DMS53 treated with DMSO at 0.1 percent for 48 hours (cell line): ENCODE data around the gene YY1AP1.
A peak's percentile ranks its signal among the peaks of the same experiment; 100 is the strongest.
"Not testable (repeated sequence)": the region's sequence is repeated elsewhere in the genome, so short reads cannot be mapped to it uniquely, and the experiment has no call there.

ENCODE experiments used
- DNase-seq: peaks from one replicate; lab custom pipeline; 2025; ENCODE audit not compliant: unreplicated experiment; lab: John Stamatoyannopoulos, UW

The YY1AP1 gene, protein sequence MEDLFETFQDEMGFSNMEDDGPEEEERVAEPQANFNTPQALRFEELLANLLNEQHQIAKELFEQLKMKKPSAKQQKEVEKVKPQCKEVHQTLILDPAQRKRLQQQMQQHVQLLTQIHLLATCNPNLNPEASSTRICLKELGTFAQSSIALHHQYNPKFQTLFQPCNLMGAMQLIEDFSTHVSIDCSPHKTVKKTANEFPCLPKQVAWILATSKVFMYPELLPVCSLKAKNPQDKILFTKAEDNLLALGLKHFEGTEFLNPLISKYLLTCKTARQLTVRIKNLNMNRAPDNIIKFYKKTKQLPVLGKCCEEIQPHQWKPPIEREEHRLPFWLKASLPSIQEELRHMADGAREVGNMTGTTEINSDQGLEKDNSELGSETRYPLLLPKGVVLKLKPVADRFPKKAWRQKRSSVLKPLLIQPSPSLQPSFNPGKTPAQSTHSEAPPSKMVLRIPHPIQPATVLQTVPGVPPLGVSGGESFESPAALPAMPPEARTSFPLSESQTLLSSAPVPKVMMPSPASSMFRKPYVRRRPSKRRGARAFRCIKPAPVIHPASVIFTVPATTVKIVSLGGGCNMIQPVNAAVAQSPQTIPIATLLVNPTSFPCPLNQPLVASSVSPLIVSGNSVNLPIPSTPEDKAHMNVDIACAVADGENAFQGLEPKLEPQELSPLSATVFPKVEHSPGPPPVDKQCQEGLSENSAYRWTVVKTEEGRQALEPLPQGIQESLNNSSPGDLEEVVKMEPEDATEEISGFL

DNA sequence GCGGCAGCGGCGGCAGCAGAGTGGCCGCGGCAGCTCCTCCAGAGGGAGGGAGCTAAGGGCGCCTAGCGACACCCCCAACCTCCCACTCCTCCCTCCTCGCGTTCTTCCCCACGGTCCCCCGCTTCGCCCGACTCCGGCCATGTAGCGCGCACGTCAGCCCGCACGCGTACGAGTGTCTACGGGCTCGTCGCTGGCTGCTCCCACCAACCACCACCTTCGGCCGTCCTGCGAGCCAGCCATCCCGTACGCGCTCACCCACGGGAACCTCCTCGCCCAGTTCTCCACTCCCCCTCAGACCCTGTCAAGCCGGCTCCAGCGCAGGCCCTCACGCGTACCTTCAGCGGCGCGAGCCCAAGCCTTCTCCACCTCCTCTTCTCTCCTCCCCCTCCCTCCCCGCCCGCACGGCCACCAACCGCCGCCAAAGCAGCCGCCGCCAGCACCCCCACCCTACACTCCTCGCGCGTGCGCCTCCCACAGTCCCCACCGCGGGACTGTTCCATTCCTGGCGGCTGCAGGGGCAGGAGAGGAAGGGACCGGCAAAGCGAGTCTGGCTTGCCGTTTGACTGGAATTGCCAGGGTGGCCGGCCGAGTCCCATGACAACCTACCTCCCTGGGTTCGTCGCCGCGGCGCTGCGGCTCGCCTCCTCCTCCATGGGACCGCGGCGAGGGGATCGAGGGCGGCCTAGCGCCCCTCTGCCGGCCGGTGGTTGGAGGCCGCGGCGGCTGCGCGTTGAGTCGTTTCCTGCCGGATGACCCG, at the start of gene YY1AP1:
TSS of gene YY1AP1 (minus strand) at position 451 of the 757 bp plus-strand sequence. CDS start 8,338 bp downstream, outside the sequence.
- DNase-seq, result peak; percentile 76

DNA sequence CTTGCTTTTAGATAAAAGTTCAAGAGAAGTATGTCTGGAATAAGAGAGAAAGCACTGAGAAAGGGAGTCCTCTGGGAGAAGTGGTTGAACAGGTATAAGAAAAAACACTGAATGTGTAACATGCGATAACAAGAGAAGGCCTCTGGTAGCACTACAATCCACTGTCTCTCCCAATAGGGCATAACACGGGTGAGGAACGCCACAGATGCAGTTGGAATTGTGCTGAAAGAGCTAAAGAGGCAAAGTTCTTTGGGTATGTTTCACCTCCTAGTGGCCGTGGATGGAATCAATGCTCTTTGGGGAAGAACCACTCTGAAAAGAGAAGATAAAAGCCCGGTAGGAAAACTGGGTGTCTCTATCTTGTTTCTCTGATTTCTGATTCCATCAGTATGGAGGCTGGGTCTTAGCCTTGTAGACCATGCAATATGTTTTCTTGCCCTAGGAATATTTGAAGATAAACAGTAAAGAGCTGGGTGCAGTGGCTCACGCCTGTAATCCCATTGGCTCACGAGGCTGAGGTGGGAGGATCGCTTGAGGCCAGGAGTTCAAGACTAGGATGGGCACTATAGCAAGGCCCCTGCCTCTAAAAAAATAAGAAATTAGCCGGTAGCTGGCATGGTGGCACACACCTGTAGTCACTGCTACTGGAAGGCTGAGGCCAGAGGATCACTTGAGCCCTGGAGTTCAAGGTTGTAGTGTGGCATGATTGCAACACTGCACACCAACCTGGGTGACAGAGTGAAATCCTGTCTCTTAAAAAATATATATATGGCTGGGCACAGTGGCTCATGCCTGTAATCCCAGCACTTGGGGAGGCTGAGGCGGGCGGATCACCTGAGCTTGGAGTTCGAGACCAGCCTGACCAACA, 40.7 kb upstream of the YY1AP1 start:
- no peak for DNase-seq

DNA sequence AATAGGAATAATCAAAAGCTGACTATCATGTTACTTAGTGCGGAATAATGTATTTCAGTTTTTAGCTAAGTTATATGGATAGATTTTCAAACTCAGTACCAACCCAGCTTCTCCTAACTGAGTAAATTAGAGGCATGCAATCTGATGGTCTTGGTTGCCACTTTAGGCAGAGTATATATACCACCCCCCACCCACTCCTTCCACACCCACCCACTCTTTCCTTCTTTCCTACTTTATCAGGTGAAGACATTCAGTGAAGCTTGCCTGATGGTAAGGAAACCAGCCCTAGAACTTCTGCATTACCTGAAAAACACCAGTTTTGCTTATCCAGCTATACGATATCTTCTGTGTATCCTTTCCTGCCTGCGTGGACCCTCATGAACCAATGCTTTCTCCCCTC, 36.6 kb upstream of the YY1AP1 start:
- no peak for DNase-seq

DNA sequence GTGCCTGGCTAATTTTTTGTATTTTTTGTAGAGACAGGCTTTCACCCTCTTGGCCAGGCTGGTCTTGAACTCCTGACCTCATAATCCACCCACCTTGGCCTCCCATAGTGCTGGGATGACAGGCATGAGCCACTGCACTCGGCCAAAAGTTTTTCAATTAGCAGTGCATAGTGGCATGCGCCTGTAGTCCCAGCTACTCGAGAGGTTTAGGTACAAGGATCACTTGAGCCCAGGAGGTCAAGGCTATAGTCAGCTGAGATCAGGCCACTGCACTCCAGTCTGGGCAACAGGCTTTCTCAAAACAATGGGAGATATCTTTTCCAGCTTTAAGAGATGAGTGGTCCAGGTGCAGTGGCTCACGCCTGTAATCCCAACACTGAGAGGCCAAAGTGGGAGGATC, 31.1 kb upstream of the YY1AP1 start:
- no peak for DNase-seq

DNA sequence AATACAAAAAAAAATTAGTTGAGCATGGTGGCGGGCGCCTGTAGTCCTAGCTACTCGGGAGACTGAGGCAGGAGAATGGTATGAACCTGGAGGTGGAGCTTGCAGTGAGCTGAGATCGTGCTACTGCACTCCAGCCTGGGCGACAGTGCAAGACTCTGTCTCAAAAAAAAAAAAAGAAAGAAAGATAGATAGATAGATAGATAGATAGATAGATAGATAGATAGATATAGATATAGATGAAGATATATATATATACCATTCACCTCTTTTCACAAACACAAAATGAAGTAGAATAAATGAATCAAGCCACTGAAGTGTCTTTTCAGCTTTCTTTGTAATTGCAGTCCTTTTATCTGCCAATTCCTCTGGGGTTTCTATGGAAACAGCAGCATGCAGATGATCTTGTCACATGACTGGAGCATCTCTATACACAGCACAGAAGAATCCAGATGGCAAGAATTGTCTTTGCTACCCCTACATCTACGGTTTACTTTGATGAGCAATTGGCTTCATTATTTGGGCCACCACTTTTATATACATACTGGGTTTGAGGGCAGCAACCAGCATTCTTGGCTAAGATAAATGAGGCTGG, 30.0 kb upstream of the YY1AP1 start:
- DNase-seq, result not testable (repeated sequence)

DNA sequence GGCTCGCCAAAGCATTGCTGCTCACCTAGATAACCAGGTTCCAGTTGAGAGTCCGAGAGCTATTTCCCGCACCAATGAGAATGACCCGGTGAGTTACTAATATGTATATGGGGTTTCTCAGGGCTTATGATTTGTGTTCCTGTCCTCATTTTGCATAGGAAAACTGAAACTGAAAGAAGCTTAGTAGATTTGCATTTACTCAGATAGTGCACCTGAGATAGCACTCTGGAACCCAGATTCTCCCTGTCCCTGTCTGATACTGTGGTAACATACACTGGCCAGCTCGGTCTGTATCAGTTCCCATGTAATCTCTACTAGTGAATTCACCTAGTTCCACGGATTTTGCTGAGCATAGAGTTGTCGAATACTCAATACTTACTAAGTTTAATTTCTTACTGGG, 28.5 kb upstream of the YY1AP1 start:
- DNase-seq, result no peak

DNA sequence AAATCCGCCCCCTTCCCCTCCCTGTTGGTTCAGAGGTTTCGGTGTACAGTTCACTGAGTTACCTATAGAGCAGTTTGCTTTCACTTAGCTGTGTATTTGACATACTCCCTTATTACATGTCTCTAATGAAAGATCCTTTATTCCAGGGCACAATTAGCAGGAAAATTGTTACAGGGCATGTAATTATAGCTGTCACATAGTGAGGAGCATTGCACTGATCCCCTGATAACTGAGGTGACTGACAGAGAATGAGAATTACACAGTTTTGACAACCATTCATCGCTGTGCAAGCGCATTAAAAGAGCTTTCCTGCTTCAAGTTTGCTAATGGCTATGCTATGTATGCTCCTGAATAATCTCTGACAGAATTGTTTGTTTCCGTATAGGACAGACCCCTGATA, 27.2 kb upstream of the YY1AP1 start:
- DNase-seq, result no peak

DNA sequence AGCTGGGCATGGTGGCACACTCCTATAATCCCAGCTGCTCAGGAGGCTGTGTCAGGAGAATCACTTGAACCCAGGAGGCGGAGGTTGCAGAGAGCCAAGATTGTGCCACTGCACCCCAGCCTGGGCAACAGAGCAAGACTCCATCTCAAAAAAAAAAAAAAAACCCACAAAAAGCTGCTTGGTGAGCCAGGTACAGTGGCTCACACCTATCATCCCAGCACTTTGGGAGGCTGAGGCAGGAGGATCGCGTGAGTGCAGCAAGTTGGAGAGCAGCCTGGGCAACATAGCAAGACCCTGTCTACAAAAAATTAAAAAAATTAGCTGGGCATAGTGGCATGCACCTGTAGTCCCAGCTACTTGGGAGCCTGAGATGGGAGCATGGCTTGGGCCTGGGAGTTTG, 26.5 kb upstream of the YY1AP1 start:
- DNase-seq, result not testable (repeated sequence)

DNA sequence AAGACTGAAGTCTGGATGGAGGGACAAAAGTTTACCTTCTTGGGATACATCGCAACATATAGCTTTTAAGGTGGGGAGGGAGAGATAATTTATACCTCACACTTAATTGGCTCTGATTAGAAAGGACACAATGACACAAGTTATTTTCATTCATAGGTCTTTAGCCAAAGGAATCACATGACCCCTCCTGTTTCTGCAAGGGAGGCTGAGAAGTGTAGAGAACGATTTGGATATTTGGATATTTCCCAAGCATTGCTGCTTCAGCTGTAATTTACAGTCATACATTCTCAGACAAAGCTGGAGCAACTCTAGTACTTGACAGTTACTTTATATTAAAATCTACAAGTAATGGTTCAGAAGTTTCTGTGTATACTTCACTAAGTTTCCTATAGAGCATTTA, 24.5 kb upstream of the YY1AP1 start:
- DNase-seq, result no peak

DNA sequence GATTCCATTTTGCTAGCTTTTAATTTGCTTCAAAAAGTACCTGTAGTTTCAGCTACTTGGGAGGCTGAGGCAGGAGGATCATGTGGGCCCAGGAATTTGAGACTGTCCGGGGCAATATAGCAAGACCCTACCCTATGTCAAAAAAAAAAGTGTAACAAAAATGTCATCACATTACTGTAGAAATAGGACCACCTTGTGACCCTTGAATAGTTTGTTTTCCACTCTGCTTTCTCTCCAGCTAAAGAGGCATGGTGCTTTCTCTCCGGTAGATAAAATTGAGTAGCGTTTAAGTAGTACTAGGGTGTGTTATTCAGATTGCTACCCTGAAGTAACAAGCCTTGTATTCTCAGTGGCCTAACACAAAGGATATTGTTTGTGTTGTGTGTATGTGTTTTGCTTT, 24.1 kb upstream of the YY1AP1 start:
- DNase-seq, result not testable (repeated sequence)

DNA sequence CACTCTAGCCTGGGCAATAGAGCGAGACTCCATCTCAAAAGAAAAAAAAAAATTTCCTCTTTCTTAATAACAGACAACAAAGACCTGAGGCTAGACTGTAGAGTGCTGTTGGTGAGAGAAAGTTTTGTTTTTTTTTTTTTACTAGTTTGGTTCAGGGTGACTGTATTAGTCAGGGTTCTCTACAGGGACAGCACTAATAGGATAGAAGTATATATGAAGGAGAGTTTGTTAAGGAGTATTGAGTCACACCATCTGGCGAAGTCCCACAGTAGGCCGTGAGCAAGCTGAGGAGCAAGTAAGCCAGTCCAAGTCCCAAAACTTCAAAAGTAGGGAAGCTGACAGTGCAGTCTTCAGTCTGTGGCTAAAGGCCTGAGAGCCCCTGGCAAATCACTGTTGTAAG, 22.9 kb upstream of the YY1AP1 start:
- not testable (repeated sequence) for DNase-seq

DNA sequence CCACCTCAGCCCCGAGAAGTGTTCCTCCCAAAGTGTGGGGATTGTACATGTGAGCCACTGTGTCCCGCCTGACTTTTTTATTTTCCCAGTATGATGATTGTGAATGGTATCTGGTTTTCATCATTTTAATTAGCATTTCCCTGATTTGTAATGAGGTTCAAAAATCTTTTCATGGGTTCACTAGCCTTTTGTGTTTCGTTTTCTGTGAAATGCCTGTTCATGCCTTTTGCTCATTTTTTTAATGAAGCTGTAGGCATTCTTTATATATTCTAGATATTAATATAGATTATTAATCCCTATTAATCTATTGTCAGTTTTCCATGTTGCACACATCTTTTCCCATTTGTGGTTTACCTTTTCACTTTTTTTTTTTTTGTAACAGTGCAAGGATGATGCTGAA, 20.8 kb upstream of the YY1AP1 start:
- DNase-seq, result no peak

DNA sequence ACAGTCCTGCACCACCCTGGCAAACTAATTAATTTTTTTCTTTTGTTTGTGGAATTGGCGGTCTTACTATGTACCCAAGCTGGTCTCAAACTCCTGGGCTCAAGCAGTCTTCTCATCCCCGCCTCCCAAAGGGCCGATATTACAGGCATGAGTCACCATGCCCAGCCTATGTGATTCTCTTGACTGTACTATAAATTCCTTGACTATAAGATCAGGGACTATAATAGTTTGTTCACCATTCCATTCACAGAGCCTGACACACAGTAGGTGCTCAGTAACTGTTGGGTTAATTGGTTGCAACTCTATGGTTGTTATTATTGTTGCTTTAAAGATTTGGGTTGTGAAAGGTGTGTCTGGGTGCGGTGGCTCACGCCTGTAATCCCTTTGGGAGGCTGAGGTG, 17.6 kb upstream of the YY1AP1 start:
- no peak for DNase-seq

DNA sequence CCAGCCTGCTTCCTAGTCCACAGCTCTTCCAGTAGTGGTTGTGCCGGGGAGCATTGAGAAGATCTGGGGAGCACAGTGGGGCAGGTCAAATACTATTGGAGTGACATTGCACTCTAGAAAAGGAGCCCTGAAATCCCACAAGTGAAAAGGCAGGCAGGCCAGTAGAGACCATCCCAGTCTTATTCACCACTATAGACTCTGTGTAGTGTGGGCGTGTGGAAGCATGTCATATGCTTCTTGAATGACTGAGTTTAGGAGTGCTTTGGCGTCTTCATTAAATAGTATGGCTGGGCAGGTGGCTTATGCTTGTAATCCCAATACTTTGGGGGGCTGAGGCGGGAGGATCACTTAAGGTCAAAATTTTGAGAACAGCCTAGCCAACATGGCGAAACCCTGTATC, 15.8 kb upstream of the YY1AP1 start:
- not testable (repeated sequence) for DNase-seq

DNA sequence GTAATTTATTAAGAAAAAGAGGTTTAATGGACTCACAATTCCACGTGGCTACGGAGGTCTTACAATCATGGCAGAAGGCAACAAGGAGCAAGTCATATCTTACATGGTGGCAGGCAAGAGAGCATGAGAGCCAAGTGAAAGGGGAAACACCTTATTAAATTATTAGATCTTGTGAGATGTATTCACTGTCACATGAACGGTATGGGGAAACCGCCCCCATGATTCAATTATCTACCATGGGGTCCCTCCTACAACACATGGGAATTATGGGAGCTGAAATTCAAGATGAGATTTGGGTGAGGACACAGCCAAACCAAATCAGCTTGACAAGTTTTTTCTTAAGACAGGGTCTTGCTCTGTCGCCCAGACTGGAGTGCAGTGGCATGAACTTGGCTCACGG, 14.6 kb upstream of the YY1AP1 start:
- no peak for DNase-seq

DNA sequence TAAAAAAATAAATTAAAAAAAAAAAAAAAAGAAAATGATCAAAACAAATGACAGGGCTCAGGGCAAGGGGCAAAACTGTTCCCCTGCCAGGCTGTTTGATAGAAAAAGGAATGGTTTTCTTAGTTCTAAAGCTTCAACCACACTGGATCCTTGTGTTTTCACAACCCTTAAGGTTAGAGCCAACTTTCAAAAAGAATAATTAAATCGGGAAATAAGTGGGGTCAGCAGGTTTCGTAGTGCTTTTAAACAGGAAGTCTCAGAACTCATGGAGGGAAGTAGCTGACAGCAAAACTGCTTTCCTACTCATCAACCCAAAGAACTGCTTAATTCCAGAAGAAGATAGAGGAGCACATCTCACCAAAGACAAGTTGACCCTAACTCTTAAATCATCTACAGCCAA, 13.1 kb upstream of the YY1AP1 start:
- not testable (repeated sequence) for DNase-seq

DNA sequence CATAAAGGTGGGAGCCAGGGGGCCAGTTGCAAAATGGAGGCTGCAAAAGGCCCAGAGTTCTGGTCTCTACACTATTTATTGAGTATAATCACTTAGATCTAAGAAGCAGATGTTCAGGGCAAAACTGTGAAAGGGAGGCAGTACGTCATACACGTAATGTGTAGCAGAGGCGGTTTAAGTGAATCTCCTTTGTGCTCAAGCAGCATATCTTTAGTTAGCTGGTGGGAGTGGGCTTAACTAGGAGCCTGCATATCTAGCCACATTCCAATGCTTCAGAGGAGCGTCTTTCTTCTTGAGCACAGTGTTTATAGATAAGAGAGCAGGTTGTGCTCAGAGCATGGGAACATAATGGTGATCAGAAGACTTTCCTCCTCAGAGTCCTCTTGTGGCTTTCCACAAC, 10.5 kb upstream of the YY1AP1 start:
- DNase-seq, result not testable (repeated sequence)

DNA sequence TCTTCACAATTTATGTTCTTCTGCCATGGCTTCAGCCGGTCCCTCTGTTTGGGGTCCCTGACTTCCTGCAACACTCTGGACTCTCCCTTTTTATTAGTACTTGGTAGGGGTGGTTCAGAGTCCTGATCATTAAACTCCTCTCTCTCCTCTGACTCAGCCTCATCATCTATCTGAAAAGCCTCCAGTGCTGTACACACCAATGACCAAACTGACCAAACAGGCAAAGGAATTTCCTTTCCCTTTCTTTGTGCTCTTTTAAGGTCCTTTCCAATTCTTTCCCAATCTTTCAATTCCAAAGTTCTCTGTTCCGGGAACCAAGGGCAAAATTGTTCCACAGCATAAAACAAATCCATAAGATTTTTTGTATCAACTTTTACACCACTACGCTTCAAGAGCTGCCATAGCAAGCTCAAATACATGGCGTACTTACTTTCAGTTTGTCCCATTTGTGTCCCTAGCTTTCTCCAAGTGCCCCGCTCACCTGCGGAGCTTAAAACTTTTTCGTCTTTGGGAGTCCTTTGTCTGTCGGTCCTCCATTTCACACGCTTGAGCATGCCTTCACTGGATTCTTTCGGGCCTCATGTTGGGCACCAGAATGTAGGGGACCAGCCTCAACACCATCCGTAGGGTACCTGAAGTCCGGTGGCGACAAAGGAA, 9.9 kb upstream of the YY1AP1 start:
- no peak for DNase-seq

DNA sequence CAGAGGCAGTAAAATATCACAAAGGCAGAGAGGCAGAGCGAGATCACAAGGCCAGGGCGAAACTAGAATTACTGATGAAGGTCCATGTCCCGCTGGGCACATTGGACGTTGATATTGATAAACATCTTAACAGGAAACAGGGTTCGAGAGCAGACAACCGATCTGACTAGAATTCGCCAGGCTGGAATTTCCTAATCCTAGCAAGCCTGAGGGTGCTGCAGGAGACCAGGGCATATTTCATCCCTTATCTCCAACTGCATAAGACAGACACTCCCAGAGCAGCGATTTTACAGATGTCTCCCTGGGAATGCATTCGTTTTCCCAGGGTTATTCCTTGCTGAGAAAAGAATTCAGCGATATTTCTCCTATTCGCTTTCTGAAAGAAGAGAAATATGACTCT, 9.0 kb upstream of the YY1AP1 start:
- not testable (repeated sequence) for DNase-seq

DNA sequence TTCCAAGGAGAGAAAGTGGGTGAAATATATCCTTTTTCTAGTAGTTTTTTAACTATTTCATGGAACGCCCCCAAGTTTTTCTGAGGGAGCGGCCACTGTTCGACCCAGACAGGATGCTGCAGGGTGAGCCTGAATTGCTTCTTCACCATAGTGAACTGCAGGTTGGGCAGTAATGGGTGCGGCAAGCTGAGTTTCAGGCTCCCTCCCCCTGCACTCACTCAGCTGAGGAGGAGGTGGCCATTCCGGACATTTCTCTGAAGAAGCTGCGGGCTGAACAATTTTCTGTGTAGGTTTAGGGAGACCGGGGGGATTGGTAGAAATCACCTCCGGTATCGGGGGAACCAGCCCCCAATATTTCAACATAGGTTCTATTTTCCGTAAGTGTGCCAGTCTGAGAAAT, 8.5 kb upstream of the YY1AP1 start:
- DNase-seq, result no peak
